Non-pigmented ciliary epithelial cell (primary cell): ENCODE measurements around the gene ENO4.

Experiments used
- DNase-seq: peaks from one replicate; pipeline ENCODE4 v3.0.0-alpha.2; 2010; ENCODE audit warnings: low read depth

ENO4 gene

DNA sequence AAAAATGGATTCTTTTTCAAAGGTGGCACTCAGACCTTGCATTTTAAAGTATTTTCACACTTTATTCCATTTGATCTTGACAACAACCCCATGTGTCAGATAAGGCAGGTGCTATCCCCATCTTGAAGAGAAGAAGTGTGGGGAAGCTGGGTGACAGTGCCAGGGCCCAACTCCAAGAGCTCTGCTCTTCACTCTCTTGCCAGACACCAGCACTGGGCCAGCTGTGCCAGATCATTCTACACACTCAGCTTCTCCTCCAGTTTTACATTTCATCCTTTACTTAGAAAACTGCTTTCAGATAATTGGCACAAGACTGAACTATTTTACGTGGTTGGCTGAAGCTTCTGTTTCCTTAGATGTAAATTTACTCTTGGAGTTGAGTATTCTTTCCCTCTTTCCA lies 64.4 kb downstream of the ENO4 start:
- DNase-seq, result no peak

GRCh38 chr10:116915340-116915739 lies 66.0 kb downstream of the ENO4 start:
- no peak for DNase-seq

DNA sequence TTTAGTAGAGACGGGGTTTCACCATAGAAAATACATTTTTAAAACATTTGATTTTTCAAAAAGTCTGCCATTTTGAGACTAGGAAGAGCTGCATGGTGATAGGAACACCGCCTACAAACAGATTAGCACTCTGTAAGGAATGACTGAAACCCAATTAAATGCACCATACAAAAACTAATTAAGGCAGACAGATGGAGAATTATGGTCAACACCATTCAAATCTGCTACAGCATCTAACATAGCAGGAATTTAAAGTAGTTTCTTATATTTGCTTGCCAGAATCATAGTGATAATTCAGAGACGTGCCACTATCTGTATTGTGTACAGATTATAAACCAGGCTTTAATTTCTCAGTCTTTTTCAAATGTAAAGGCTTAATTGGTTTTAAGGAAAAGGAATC lies 68.2 kb downstream of the ENO4 start:
- no peak for DNase-seq

- DNase-seq, result no peak
Observed at GRCh38 chr10:116918583-116918982, 69.3 kb downstream of the ENO4 start.

GRCh38 chr10:116919164-116919563 lies 69.9 kb downstream of the ENO4 start:
- no peak for DNase-seq

GRCh38 chr10:116919706-116920105 lies 70.4 kb downstream of the ENO4 start:
- DNase-seq, result no peak

DNA sequence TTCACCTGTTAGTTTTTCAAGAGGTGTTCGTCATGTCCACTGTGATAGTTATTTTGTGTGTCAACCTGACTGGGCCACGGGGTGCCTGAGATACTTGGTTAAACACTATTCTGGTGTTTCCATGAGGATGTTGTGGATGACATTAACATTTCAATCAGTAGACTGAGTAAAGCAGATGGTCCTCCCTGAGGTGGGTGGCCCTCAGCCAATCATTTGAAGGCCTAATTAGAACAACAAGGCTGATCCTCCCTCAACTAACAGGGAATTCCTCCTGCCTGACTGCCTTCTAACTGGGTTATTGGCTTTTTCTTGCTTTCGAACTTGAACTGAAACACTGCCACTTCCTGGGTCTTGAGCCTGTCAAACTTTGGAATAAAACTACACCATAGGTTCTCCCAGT lies 75.8 kb downstream of the ENO4 start:
- DNase-seq, result no peak

DNA sequence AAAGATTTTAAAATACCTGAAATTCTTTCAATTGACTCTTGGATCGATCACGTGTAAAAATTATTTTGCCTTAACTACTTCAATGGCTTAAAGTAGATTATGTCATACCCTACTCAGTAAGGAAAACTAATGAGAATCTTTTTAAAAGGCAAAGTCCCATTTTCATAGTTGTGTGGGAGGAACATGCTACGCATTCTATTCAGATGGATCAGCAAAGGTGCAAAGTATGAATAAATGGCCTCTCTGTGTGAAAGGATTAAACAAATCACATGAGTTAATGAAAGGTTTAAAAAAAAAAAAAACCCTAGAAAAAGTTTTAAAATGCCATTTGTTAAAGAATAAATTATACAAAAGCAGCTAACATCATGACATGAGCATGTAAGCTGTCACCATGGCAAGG lies 77.1 kb downstream of the ENO4 start:
- DNase-seq, result no peak

- no peak for DNase-seq
Observed at GRCh38 chr10:116931806-116932205, 82.5 kb downstream of the ENO4 start.
